ENCODE results near the gene ZNF610.

DNA sequence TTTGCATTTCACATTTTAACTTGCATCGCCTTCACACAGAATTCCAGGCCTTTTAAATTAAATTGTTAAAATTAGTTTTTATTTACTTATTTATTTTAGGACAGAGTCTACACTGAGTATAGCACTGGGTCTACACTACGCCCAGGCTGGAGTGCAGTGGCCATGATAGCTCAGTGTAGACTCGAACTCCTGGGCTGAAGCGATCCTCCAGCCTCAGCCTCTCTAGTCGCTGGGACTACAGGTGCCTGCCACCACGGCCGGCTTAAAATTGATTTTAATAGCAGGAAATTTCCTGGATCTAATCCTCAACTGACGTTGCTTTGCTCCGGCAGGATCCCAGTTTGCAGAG lies 301 bp upstream of the ZNF610 start:
- TF ChIP-seq EZH2phosphoT487 (IDR thresholded peaks at IDR 0.05; ENCODE audit: insufficient read depth, low read depth) = no peak
- TF ChIP-seq EZH2 (IDR thresholded peaks at IDR 0.05; ENCODE audit: insufficient read depth, poor library complexity, severe bottlenecking) = no peak
